Mesenchymal stem cell (in vitro differentiated cells and primary cell): ENCODE results near the gene BMAL1.
A peak's percentile ranks its signal among the peaks of the same experiment; 100 is the strongest.

Experiments
- DNase-seq: peaks from one replicate; pipeline ENCODE4 v3.0.0-alpha.2; 2013
- H2AFZ ChIP-seq: one replicate; pipeline ENCODE4 v1.6.1; 2013; ENCODE audit warnings: low read depth, mild to moderate bottlenecking, control low read depth, inconsistent platforms, low read length, moderate library complexity
- H2AK5ac ChIP-seq: 2 replicates; pipeline ENCODE4 v1.6.1; 2013; ENCODE audit warnings: low read length, moderate library complexity, mild to moderate bottlenecking, inconsistent platforms; ENCODE audit not compliant: severe bottlenecking
- H2BK120ac ChIP-seq: one replicate; pipeline ENCODE4 v1.6.1; 2013; ENCODE audit warnings: low read depth, mild to moderate bottlenecking, inconsistent platforms, low read length, moderate library complexity
- H2BK12ac ChIP-seq, 2 experiments: one replicate each; pipeline ENCODE4 v1.6.1; 2013; ENCODE audit warnings: inconsistent platforms in 2 of 2, low read length in 2 of 2, mild to moderate bottlenecking in 2 of 2, moderate library complexity in 2 of 2, control low read depth in 1 of 2
- H2BK15ac ChIP-seq: one replicate; pipeline ENCODE4 v1.6.1; 2013; ENCODE audit warnings: mild to moderate bottlenecking, low read depth, inconsistent platforms; ENCODE audit not compliant: poor library complexity, severe bottlenecking
- H2BK5ac ChIP-seq: 2 replicates; pipeline ENCODE4 v1.6.1; 2013; ENCODE audit warnings: low read depth, mild to moderate bottlenecking, low read length, control low read depth, inconsistent platforms; ENCODE audit not compliant: poor library complexity, severe bottlenecking
- H3K14ac ChIP-seq, 2 experiments: one replicate each; pipeline ENCODE4 v1.6.1; 2013; ENCODE audit warnings: inconsistent platforms in 2 of 2, low read length in 2 of 2, control low read depth in 1 of 2, mild to moderate bottlenecking in 1 of 2, moderate library complexity in 1 of 2
- H3K18ac ChIP-seq, 2 experiments: one replicate each; pipeline ENCODE4 v1.6.1; 2013; ENCODE audit warnings: inconsistent platforms in 2 of 2, low read length in 2 of 2, control low read depth in 1 of 2, low read depth in 1 of 2, mild to moderate bottlenecking in 1 of 2
- H3K23ac ChIP-seq, 2 experiments: one replicate each; pipeline ENCODE4 v1.6.1; 2013; ENCODE audit warnings: inconsistent platforms in 2 of 2, low read length in 2 of 2, mild to moderate bottlenecking in 2 of 2, moderate library complexity in 2 of 2, control low read depth in 1 of 2
- H3K27ac ChIP-seq: 2 replicates; pipeline ENCODE4 v1.5.1; 2013; ENCODE audit warnings: mild to moderate bottlenecking, moderate library complexity, low read length, control low read depth, inconsistent platforms; ENCODE audit not compliant: poor library complexity, severe bottlenecking
- H3K27me3 ChIP-seq, 2 experiments: 2 replicates each; pipeline versions ENCODE4 v1.6.1 to v1.7.0; 2013; ENCODE audit warnings: low read length in 2 of 2, mild to moderate bottlenecking in 2 of 2, moderate library complexity in 2 of 2, control low read depth in 1 of 2, inconsistent platforms in 1 of 2; ENCODE audit not compliant: control insufficient read depth in 1 of 2, insufficient read depth in 1 of 2
- H3K36me3 ChIP-seq, 2 experiments: 2 replicates each; pipeline versions ENCODE4 v1.6.1 to v1.7.0; 2013; ENCODE audit warnings: low read length in 2 of 2, control low read depth in 1 of 2, inconsistent platforms in 1 of 2, low read depth in 1 of 2, mild to moderate bottlenecking in 1 of 2; ENCODE audit not compliant: insufficient read depth in 2 of 2, control insufficient read depth in 1 of 2
- H3K4ac ChIP-seq, 2 experiments: one replicate each; pipeline ENCODE4 v1.6.1; 2013; ENCODE audit warnings: inconsistent platforms in 2 of 2, low read length in 2 of 2, mild to moderate bottlenecking in 2 of 2, moderate library complexity in 2 of 2, control low read depth in 1 of 2, low read depth in 1 of 2
- H3K4me1 ChIP-seq: 2 replicates; pipeline ENCODE4 v1.6.1; 2013; ENCODE audit warnings: low read depth, low read length, control low read depth; ENCODE audit not compliant: control insufficient read depth, insufficient read depth
- H3K4me2 ChIP-seq: 2 replicates; pipeline ENCODE4 v1.6.1; 2013; ENCODE audit warnings: low read length, mild to moderate bottlenecking, inconsistent platforms; ENCODE audit not compliant: poor library complexity, severe bottlenecking
- H3K4me3 ChIP-seq, 2 experiments: 2 replicates each; pipeline versions ENCODE4 v1.5.1 to v1.7.0; 2013; ENCODE audit warnings: low read length in 2 of 2, mild to moderate bottlenecking in 2 of 2, control low read depth in 1 of 2, low read depth in 1 of 2; ENCODE audit not compliant: insufficient read depth in 1 of 2
- H3K79me1 ChIP-seq: replicated peaks from 2 replicates; pipeline ENCODE4 v1.6.1; 2013; ENCODE audit warnings: mild to moderate bottlenecking, control low read depth, low read length, inconsistent platforms; ENCODE audit not compliant: poor library complexity, severe bottlenecking
- H3K9ac ChIP-seq: 2 replicates; pipeline ENCODE4 v1.7.0; 2013; ENCODE audit warnings: mild to moderate bottlenecking, low read length, moderate library complexity
- H3K9me3 ChIP-seq: 2 replicates; pipeline ENCODE4 v1.7.0; 2013; ENCODE audit warnings: mild to moderate bottlenecking, low read length; ENCODE audit not compliant: control insufficient read depth
- H4K8ac ChIP-seq: one replicate; pipeline ENCODE4 v1.6.1; 2013; ENCODE audit warnings: inconsistent platforms, mild to moderate bottlenecking, low read length, moderate library complexity
- H4K91ac ChIP-seq: one replicate; pipeline ENCODE4 v1.6.1; 2013; ENCODE audit warnings: mild to moderate bottlenecking, low read length, inconsistent platforms
- WGBS: methylation state at CpG from one replicate; pipeline ENCODE4 v1.1.7; 2013; ENCODE audit warnings: mixed read lengths; 5-methylcytosine and 5-hydroxymethylcytosine counted together

Gene BMAL1

GRCh38 chr11:13269775-13270174, 7.8 kb upstream of the BMAL1 start:
- Histone ChIP-seq H3K9me3 (no peaks in the 10 kb centered on the region), H2BK12ac (no peak overlapping the region), H3K4me3 (no peak overlapping the region), H3K27me3 (peaks cover 0 to 14% of the 10 kb centered on the region in 2 experiments), H3K4ac (no peak overlapping the region), H2AFZ (no peak overlapping the region), H3K4me1 (peaks cover 1% of the 10 kb centered on the region), H3K23ac (no peak overlapping the region), H3K14ac (no peak overlapping the region), H3K9ac (no peak overlapping the region), H3K4me2 (no peak overlapping the region), H2BK120ac (no peak overlapping the region), H3K18ac (no peak overlapping the region), H2BK15ac (no peak overlapping the region), H2BK5ac (no peak overlapping the region), H4K91ac (no peak overlapping the region), H3K79me1 (no peaks in the 10 kb centered on the region), H4K8ac (no peak overlapping the region), H3K36me3 (no peaks in the 10 kb centered on the region), H3K27ac (no peak overlapping the region), H2AK5ac (no peak overlapping the region)
- no peak for DNase-seq

- no peak overlapping the region for H3K18ac ChIP-seq
- no peaks in the 10 kb centered on the region for H3K9me3 ChIP-seq
- H3K4me2 ChIP-seq = no peak overlapping the region
- no peak overlapping the region for H2AFZ ChIP-seq
- no peak overlapping the region for H3K4ac ChIP-seq
- 50% methylated on average over 1 of the region's 1 CpG for WGBS
- H2BK15ac ChIP-seq = no peak overlapping the region
- H3K36me3 ChIP-seq = no peaks in the 10 kb centered on the region
- H2BK5ac ChIP-seq = no peak overlapping the region
- H3K14ac ChIP-seq = no peak overlapping the region
- DNase-seq = no peak
- peaks cover 1% of the 10 kb centered on the region for H3K4me1 ChIP-seq
- no peak overlapping the region for H3K23ac ChIP-seq
- H2AK5ac ChIP-seq = no peak overlapping the region
- H3K27ac ChIP-seq = no peak overlapping the region
- H3K79me1 ChIP-seq = no peaks in the 10 kb centered on the region
- no peak overlapping the region for H4K8ac ChIP-seq
- H2BK12ac ChIP-seq = no peak overlapping the region
- no peak overlapping the region for H2BK120ac ChIP-seq
- no peak overlapping the region for H3K4me3 ChIP-seq
- no peak overlapping the region for H3K9ac ChIP-seq
- no peak overlapping the region for H4K91ac ChIP-seq
- peaks cover 0 to 27% of the 10 kb centered on the region in 2 experiments for H3K27me3 ChIP-seq
Observed at GRCh38 chr11:13271060-13271693, 6.4 kb upstream of the BMAL1 start.

- Histone ChIP-seq H3K18ac (no peak overlapping the region), H2AK5ac (no peak overlapping the region), H2BK120ac (no peak overlapping the region), H3K23ac (no peak overlapping the region), H4K91ac (no peak overlapping the region), H3K27me3 (peaks cover 0 to 44% of the 10 kb centered on the region in 2 experiments), H3K4me2 (peak overlapping the region; percentile 83), H2AFZ (no peak overlapping the region), H2BK5ac (no peak overlapping the region), H3K4ac (no peak overlapping the region), H4K8ac (peak overlapping the region; percentile 39), H3K79me1 (peaks cover 19% of the 10 kb centered on the region), H3K14ac (no peak overlapping the region), H3K4me1 (peaks cover 11% of the 10 kb centered on the region), H3K9me3 (no peaks in the 10 kb centered on the region), H2BK12ac (no peak overlapping the region), H3K36me3 (no peaks in the 10 kb centered on the region), H2BK15ac (no peak overlapping the region), H3K4me3 (peak overlapping the region in 1 of 2 experiments; percentile 94), H3K27ac (peak overlapping the region; percentile 21), H3K9ac (peak overlapping the region; percentile 79)
- 18% methylated on average over 7 of the region's 8 CpGs for WGBS
- no peak for DNase-seq
Observed at GRCh38 chr11:13276454-13276831, 1.1 kb upstream of the BMAL1 start.

- Histone ChIP-seq H2BK120ac (no peak overlapping the region), H4K91ac (no peak overlapping the region), H3K18ac (peak overlapping the region in 1 of 2 experiments; percentile 64), H2AFZ (peak overlapping the region; percentile 99), H3K14ac (no peak overlapping the region), H2BK12ac (peak overlapping the region in 1 of 2 experiments; percentile 54), H3K79me1 (peaks cover 22% of the 10 kb centered on the region), H3K27ac (peak overlapping the region; percentile 30), H3K36me3 (no peaks in the 10 kb centered on the region), H3K4me2 (peak overlapping the region; percentile 83), H3K4me1 (peaks cover 11% of the 10 kb centered on the region), H3K27me3 (peaks cover 0 to 44% of the 10 kb centered on the region in 2 experiments), H2BK15ac (peak overlapping the region; percentile 94), H3K9me3 (no peaks in the 10 kb centered on the region), H3K4ac (no peak overlapping the region), H3K9ac (peak overlapping the region; percentile 79), H2AK5ac (no peak overlapping the region), H3K4me3 (peak overlapping the region; percentile 87 to 94), H3K23ac (no peak overlapping the region), H2BK5ac (no peak overlapping the region), H4K8ac (peak overlapping the region; percentile 83)
- 1% methylated on average over 60 of the region's 72 CpGs for WGBS
- DNase-seq = peak; percentile 98
Observed at GRCh38 chr11:13276832-13277767, 490 bp upstream of the BMAL1 start.
